Left kidney (tissue), 2 donors: ENCODE measurements around the gene BANF2. TPM values are rescaled to one million over a fixed set of nuclear protein-coding genes. Genes with fewer than 3 reads are reported as not detected.
"Not testable (repeated sequence)": the region's sequence is repeated elsewhere in the genome, so short reads cannot be mapped to it uniquely, and the experiment has no call there.

ENCODE experiments used
- DNase-seq: peaks from one replicate; pipeline ENCODE4 v3.0.0-alpha.2; 2013
- polyA plus RNA-seq: library from polyadenylated mRNA; unstranded; fragments of 120-200 nt; gene quantifications from one replicate; pipeline ENCODE4 v1.2.1, GENCODE V29; 2013; ENCODE audit not compliant: insufficient read length

Gene BANF2
- polyA plus RNA-seq, 1 donor, result 0.38 TPM

DNA sequence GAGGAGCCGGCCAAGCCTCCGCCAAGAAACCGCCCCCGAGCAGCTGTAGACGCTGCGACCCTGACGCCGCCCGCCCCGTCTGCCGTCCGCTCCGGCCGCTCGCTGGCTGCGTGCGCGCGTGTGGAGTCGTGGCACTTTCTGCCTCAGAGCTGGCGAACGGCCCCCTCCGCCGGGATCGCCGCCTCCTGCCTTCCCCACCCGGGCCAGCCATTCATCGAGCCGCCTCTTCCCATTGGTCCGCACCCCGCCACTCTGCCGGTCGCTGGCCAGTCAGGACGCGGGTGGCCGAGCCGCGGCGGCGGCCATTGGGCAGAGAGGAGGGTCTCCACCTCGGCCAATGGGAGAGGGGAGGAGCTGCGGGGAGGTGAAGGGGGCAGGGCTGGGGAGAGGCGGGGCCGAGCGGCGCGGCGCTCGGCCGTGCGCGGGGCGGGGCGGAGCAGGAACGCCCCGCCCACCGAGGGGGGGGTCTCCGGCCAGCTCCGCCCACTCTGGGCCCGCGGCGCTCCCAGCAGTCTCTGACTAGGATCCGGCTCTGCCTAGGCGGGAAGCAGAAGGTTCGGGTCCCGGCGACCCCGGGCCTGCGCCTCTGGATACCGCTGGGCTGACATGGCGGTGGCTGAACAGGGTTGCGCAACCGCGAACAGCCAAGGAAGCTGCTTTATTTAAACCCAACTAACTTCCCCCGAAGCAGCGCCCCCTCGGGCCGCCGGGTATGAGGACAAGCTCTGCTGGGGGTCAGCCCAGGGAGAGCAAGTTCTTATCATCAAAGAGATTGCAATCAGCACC lies 17.5 kb upstream of the BANF2 start, which contains the start of gene RRBP1:
RRBP1 (minus strand) TSS at position 140 of the 786 bp plus-strand sequence. CDS start 21,735 bp downstream, outside the sequence.
- peak; percentile 95 for DNase-seq

DNA sequence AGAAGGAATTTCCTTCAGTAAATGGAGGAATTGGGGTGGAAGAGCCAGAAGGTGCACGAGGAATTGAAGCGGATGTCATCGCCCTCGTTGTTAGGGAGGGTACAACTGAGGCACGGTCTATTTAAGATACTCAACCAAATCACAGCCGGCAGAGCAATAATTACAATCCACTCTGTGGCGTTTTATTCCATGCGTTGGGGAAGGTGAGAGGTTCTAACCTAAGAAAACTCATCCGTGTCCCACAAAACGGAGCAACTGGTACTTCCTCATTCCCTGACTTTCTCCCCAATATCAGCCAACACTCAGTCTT lies 16.9 kb upstream of the BANF2 start:
- DNase-seq, result no peak

GRCh38 chr20:17683218-17684076 lies 16.3 kb upstream of the BANF2 start:
- DNase-seq, result no peak

- no peak for DNase-seq
Observed at GRCh38 chr20:17684077-17684888, 15.5 kb upstream of the BANF2 start.

DNA sequence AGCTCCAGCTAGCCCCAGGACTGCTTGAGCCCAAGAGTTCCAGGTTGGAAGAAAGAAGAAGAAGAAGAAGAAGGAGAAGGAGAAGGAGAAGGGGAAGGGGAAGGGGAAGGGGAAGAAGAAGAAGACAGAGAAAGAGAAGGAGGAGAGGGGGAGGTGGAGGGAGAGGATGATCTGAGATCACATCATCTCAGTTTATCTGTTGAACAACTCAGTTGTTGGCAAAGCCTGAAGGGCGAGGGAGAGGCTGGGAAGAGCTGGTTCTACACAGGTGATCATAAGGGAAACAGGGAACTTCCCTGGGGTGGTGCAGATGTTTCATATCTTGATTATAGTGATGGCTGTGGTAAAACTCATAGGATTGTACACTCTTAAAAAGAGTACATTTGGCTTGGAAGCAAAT lies 14.6 kb upstream of the BANF2 start:
- no peak for DNase-seq

DNA sequence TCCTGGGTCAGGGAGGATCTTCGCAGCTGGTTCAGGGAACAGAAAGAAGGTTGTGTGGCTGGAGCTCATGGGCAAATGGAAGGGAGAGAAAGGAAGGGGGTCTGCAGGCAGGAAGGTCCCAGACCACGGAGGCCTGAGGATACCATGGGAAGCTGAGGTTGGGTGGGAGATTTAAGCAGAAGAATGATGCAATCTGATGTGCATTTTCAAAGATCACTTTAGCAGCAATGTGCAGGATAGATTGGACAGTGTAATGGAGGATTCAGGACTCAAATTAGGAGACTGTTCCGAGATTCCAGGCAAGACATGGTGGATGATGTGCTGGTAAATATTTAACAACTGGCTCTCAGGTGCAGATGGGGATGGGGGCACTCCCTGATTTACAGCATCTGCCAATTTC lies 12.0 kb upstream of the BANF2 start:
- no peak for DNase-seq

DNA sequence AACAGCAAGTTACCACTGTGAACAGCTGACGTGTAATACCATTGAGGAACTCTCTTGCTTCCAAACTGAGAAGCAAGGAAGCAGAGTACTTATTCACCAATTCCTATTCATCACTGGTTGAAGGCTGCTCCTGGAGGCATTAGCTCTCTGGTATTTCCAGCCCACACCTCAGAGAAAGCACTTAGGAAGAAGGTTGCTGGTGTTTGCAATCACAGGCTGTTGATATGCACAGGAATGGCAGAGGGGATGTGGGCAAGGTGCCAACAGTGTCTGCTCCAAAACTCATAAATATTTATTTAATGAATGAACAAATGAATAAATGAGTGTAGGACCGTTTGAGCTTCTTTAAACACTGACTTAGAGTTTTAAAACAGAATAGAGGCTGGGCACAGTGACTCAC lies 10.8 kb upstream of the BANF2 start:
- DNase-seq, result no peak

DNA sequence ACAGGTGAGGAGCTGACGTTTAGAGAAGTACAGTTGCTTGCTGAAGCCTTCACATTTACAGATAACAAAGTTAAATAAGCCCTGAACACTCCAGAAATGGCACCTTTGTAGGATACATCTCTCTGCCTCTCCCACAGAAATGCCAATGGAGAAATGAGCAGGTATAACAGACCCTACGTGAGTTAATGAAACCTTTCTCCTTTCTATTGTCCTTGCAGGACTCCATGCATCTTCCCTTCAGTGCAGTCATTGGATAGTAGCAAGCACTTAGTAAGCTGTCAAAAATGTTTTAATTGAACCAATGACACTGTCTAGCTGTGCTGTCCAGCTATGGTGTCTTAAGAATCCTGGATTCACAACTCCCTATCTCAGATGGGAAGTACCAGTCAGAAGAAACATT lies 9.6 kb upstream of the BANF2 start:
- no peak for DNase-seq

GRCh38 chr20:17691758-17692157 lies 8.0 kb upstream of the BANF2 start:
- no peak for DNase-seq

GRCh38 chr20:17693444-17694001 lies 6.2 kb upstream of the BANF2 start:
- DNase-seq, result no peak

DNA sequence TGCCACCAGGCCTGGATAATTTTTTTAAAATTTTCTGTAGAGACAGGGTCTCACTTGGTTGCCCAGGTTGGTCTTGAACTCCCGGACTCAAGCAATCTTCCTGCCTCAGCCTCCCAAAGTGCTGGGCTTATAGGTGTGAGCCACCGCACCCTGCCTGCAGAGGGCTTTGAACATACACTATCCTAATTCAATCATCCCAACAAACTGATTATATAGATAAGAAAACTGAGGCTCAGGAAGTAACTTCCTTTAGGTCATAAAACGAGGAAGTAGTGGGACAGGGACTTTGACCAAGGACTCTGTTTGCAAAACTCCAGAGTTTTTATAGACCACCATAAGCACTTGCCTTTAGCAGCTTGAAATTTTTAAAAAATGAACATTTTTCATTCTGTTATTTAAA lies 5.0 kb upstream of the BANF2 start:
- DNase-seq, result no peak

GRCh38 chr20:17696287-17696686 lies 3.5 kb upstream of the BANF2 start:
- no peak for DNase-seq

GRCh38 chr20:17697171-17697570 lies 2.6 kb upstream of the BANF2 start:
- no peak for DNase-seq

GRCh38 chr20:17698384-17698783 lies 1.4 kb upstream of the BANF2 start:
- DNase-seq, result no peak

DNA sequence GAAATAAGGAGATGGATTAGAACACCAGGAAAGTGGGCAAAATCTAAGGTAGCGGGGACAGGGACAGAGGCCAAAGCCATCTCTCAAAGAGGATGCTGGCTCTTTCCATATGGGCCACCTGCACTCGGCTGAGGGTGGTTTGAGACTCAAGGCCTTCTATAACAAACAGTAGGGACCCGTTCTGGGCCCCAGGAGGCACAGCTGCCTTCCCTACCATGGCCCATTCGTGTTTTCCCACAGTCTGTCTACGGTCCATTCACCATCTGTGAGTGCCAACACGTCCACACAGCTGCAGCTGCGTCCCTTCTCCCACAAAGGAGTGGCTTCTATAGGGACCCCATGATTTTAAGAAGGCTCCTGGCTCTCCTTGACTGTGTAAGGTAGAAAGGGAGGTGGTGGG lies 871 bp downstream of the BANF2 start:
- no peak for DNase-seq

GRCh38 chr20:17701826-17702225 lies 2.1 kb downstream of the BANF2 start:
- DNase-seq, result no peak

- DNase-seq, result no peak
Observed at GRCh38 chr20:17704589-17705317, 5.0 kb downstream of the BANF2 start.

DNA sequence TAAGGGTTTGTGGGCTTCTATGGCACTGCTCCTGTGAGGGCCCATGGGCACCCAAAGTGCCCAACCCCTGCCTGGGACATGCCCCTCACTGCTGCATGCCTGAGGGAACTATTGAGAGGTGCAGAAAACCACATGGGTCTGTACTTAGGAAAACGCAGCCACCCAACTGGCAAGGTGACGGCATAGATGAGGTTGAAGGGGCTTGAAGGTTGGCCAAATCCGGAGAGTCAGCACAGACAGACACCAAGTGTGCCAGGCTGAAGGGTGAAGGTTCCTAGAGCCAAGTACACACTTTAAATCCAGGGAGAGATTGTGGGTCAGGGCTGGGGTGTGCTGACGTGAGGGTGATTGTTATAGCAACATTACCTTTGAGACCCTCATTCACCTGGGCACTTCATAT lies 6.2 kb downstream of the BANF2 start:
- no peak for DNase-seq

GRCh38 chr20:17706632-17707031 lies 6.9 kb downstream of the BANF2 start:
- no peak for DNase-seq

- DNase-seq, result not testable (repeated sequence)
Observed at GRCh38 chr20:17707951-17708350, 8.2 kb downstream of the BANF2 start.

- no peak for DNase-seq
Observed at GRCh38 chr20:17708675-17709360, 9.1 kb downstream of the BANF2 start.
